HG03565 (cell line): Measurements from ENCODE around the gene HNRNPD.
"Not testable (repeated sequence)": the region's sequence is repeated elsewhere in the genome, so short reads cannot be mapped to it uniquely, and the experiment has no call there.

Source experiments
- ATAC-seq: cut with Tn5 transposase; IDR thresholded peaks from one replicate; pipeline ENCODE4 v1.9.1; 2021; ENCODE audit warnings: mild to moderate bottlenecking, moderate library complexity; ENCODE audit not compliant: unreplicated experiment

The HNRNPD gene

GRCh38 chr4:82373816-82374625, at the start of gene HNRNPD:
TSS of gene HNRNPD (minus strand) at chr4:82373991. CDS start at chr4:82373678, 313 bp downstream.
- peak; percentile 89 for ATAC-seq

- ATAC-seq = no peak
Observed at GRCh38 chr4:82422616-82423015, 48.8 kb upstream of the HNRNPD start.

GRCh38 chr4:82421796-82422560, 48.2 kb upstream of the HNRNPD start:
- no peak for ATAC-seq

GRCh38 chr4:82419451-82419850, 45.7 kb upstream of the HNRNPD start:
- no peak for ATAC-seq

- no peak for ATAC-seq
Observed at GRCh38 chr4:82415922-82416365, 42.2 kb upstream of the HNRNPD start.

GRCh38 chr4:82415061-82415460, 41.3 kb upstream of the HNRNPD start:
- ATAC-seq = not testable (repeated sequence)

- ATAC-seq = no peak
Observed at GRCh38 chr4:82403725-82404124, 29.9 kb upstream of the HNRNPD start.

GRCh38 chr4:82402196-82402775, 28.5 kb upstream of the HNRNPD start:
- ATAC-seq = no peak

GRCh38 chr4:82401600-82401999, 27.8 kb upstream of the HNRNPD start:
- no peak for ATAC-seq

GRCh38 chr4:82398263-82398662, 24.5 kb upstream of the HNRNPD start:
- ATAC-seq = no peak

GRCh38 chr4:82397527-82397926, 23.7 kb upstream of the HNRNPD start:
- ATAC-seq = no peak

- no peak for ATAC-seq
Observed at GRCh38 chr4:82394896-82395295, 21.1 kb upstream of the HNRNPD start.

- ATAC-seq = not testable (repeated sequence)
Observed at GRCh38 chr4:82390061-82390460, 16.3 kb upstream of the HNRNPD start.

GRCh38 chr4:82388405-82388804, 14.6 kb upstream of the HNRNPD start:
- no peak for ATAC-seq

GRCh38 chr4:82386312-82386711, 12.5 kb upstream of the HNRNPD start:
- ATAC-seq = not testable (repeated sequence)

- no peak for ATAC-seq
Observed at GRCh38 chr4:82382751-82383150, 9.0 kb upstream of the HNRNPD start.

GRCh38 chr4:82381661-82382296, 8.0 kb upstream of the HNRNPD start:
- no peak for ATAC-seq

- no peak for ATAC-seq
Observed at GRCh38 chr4:82381235-82381634, 7.4 kb upstream of the HNRNPD start.

GRCh38 chr4:82380831-82381230, 7.0 kb upstream of the HNRNPD start:
- ATAC-seq = no peak

- no peak for ATAC-seq
Observed at GRCh38 chr4:82380344-82380743, 6.6 kb upstream of the HNRNPD start.

- no peak for ATAC-seq
Observed at GRCh38 chr4:82376109-82376508, 2.3 kb upstream of the HNRNPD start.
